Cardiac fibroblast (primary cell): ENCODE data around the gene EFCAB14.
"Not testable (repeated sequence)": the region's sequence is repeated elsewhere in the genome, so short reads cannot be mapped to it uniquely, and the experiment has no call there.

Source experiments
- DNase-seq, 2 donors: peaks; one replicate each; pipeline versions ENCODE4 v3.0.0 to v3.0.0-alpha.2; 2010; ENCODE audit warnings: low read depth in 2 of 2
- H3K4me3 ChIP-seq, 2 donors: replicated peaks in 1 of 2; 1 replicate in 1 of 2; 2 replicates in 1 of 2; pipeline ENCODE4 v1.5.1; 2011; ENCODE audit warnings: low read depth in 2 of 2, low read length in 2 of 2, mild to moderate bottlenecking in 2 of 2, moderate library complexity in 1 of 2
- TF ChIP-seq, protein P1 (sequence below): IDR thresholded peaks from one replicate; pipeline ENCODE4 v1.5.1; 2011; ENCODE audit warnings: low read depth, mild to moderate bottlenecking, low read length, inconsistent platforms

The EFCAB14 gene

DNA sequence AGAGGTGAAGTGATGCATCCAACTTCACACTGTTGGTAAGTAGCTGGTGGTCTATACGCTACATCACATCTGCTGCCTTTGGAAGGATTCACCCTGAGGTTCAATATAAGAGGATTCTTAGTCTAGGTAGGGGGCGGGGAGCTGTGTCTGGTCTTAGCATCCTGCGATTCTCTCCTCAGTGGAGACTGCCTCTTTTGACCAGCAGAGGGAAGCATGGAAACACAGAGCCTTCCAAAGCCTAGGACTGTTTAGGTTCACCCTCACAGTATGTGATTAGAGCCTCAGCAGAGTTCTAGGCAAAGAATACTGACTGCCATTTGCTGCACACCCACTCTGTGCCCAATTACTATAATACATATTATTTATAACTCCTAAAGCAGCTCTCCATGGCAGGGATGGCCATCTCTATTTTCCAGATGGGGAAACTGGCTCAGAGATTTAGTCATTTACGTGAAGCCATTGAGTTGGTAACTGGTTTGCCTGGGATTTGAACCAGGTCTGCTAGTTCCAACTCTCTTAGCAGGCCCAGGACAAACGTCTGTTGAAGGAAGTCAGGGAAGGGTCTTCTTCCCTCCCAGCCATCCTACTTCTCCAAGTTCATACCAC is 28.9 kb upstream of the EFCAB14 start:
- H3K4me3 ChIP-seq: no peak overlapping the region
- TF ChIP-seq, protein P1, sequence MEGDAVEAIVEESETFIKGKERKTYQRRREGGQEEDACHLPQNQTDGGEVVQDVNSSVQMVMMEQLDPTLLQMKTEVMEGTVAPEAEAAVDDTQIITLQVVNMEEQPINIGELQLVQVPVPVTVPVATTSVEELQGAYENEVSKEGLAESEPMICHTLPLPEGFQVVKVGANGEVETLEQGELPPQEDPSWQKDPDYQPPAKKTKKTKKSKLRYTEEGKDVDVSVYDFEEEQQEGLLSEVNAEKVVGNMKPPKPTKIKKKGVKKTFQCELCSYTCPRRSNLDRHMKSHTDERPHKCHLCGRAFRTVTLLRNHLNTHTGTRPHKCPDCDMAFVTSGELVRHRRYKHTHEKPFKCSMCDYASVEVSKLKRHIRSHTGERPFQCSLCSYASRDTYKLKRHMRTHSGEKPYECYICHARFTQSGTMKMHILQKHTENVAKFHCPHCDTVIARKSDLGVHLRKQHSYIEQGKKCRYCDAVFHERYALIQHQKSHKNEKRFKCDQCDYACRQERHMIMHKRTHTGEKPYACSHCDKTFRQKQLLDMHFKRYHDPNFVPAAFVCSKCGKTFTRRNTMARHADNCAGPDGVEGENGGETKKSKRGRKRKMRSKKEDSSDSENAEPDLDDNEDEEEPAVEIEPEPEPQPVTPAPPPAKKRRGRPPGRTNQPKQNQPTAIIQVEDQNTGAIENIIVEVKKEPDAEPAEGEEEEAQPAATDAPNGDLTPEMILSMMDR: peak; percentile 73
- DNase-seq: peak; percentile 63 to 66

DNA sequence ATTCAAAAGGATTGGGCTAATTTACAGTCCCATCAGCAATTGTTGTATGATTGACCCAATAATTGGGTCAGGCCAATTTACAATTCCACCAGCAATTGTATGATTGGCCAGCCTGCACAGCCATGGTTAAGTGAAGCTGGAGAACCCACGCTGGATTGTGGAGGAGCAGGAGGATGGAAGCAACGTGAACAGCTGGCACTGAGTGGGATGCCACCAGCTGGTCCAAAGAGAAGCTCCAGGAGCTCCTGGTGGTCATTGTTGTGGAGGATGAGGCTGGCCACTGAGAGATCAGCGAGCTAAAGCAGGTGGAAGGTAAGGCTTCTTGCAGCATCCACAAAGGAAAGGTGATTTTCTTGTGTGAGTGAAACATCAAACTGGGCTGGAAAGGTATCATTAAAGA is 23.2 kb upstream of the EFCAB14 start:
- TF ChIP-seq, protein P1: no peak
- no peak for DNase-seq
- no peak overlapping the region for H3K4me3 ChIP-seq

DNA sequence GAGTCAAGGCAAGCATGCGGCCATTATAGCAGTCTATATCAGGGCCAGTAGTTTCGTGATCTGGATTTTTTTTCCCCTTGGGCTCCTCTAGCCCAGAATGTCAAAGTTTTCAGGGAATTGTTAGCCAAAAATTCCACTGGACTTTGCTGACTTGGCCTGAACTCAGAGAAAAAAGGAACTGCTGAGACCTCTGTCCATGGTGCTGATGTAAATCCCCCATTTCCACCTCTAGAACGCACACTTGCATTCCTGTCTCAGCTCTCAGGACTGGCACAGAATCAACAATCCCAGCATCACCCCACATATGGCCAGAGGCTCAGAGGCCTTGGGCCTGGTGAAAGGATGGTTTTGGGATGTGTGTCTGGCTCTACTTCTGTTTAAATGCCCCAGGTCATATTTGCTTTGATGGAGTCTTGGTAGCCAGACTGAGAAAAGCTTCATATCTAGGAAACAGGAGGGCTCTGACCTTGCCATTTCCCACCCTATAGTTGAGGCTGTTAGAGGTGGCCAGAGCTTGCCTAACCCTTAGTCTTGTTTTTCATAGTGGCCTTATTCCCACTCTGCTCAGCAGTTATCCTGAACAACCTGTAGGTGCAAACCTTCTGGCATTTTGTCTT is 16.9 kb upstream of the EFCAB14 start:
- DNase-seq: peak; percentile 74 to 76
- H3K4me3 ChIP-seq: no peak overlapping the region
- TF ChIP-seq, protein P1: peak; percentile 41

DNA sequence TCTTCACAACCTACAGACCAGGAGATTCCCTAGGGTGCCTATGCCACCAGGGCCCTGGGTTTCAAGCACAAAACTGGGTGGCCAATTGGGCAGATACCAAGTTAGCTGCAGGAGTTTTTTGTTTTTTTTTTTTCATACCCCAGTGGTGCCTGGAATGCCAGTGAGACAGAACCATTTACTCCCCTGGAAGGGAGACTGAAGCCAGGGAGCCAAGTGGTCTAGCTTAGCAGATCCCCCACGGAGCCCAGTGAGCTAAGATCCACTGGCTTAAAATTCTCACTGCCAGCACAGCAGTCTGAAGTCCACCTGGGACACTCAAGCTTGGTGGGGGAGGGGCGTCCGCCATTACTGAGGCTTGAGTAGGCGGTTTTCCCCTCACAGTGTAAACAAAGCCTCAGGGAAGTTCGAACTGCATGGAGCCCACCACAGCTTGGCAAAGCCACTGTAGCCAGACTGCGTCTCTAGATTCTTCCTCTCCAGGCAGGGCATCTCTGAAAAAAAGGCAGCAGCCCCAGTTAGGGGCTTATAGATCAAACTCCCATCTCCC is 9.5 kb upstream of the EFCAB14 start:
- DNase-seq, H3K4me3 ChIP-seq: not testable (repeated sequence)

GRCh38 chr1:46725736-46726108 is 6.8 kb upstream of the EFCAB14 start:
- TF ChIP-seq, protein P1: no peak
- DNase-seq: peak; percentile 67 to 70
- no peak overlapping the region for H3K4me3 ChIP-seq

GRCh38 chr1:46724991-46725735 is 6.2 kb upstream of the EFCAB14 start:
- H3K4me3 ChIP-seq: no peak overlapping the region
- TF ChIP-seq, protein P1: peak; percentile 86
- DNase-seq: peak; percentile 89 to 91

DNA sequence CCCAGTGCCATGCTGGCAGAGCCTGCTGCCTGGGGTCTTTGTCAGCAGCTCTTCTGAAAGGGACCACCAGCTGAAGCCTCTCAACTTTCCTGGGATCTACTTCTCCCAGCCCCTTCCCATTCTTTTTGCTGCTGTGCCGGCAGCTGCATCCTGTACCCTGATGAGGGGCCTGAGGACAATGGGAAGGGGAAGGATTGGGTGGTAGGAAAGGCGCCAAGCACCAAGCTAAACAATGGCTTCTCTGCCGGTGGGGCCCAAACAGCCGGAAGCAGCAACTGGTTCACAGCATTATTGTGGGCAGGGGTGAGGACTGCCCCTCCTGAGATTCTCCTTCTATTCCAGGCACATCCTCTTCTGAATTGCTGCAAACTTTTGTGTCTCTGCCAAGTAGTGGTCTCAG is 5.0 kb upstream of the EFCAB14 start:
- TF ChIP-seq, protein P1: no peak
- no peak for DNase-seq
- no peak overlapping the region for H3K4me3 ChIP-seq
